HEK293T (cell line): ENCODE results near the gene ZSWIM5.

Experiments
- BHLHE40 ChIP-seq: fragments of 450-650 bp; IDR thresholded peaks from 2 replicates; pipeline ENCODE4 v1.6.1; 2016; ENCODE audit warnings: mild to moderate bottlenecking, moderate library complexity, borderline replicate concordance
- FOXA1 ChIP-seq: fragments of 450-650 bp; IDR thresholded peaks from 2 replicates; pipeline ENCODE4 v1.6.1; 2016; ENCODE audit warnings: mild to moderate bottlenecking
- L3MBTL2 ChIP-seq: fragments of 450-650 bp; conservative IDR thresholded peaks from 2 replicates; pipeline ENCODE4 v1.6.1; 2016; ENCODE audit warnings: mild to moderate bottlenecking
- SUZ12 ChIP-seq: fragments of 450-650 bp; IDR thresholded peaks from 2 replicates; pipeline ENCODE4 v1.6.1; 2016; ENCODE audit warnings: mild to moderate bottlenecking

GRCh38 chr1:45084562-45084961 is 121.8 kb downstream of the ZSWIM5 start:
- no peak for TF ChIP-seq L3MBTL2
- no peak for TF ChIP-seq FOXA1
- no peak for TF ChIP-seq SUZ12
- TF ChIP-seq BHLHE40, result no peak
